Mucosa of rectum (tissue), 2 donors: ENCODE results near the gene MBD3L5.
"Not testable (repeated sequence)": the region's sequence is repeated elsewhere in the genome, so short reads cannot be mapped to it uniquely, and the experiment has no call there.

Source experiments
- H3K27ac ChIP-seq, 2 donors: one replicate each; pipeline ENCODE4 v1.7.0; 2013; ENCODE audit warnings: inconsistent platforms in 2 of 2, low read depth in 2 of 2, low read length in 2 of 2
- H3K27me3 ChIP-seq, 2 donors: one replicate each; pipeline ENCODE4 v1.7.0; 2013; ENCODE audit warnings: low read length in 2 of 2; ENCODE audit not compliant: control insufficient read depth in 2 of 2, insufficient read depth in 2 of 2
- H3K36me3 ChIP-seq, 2 donors: one replicate each; pipeline ENCODE4 v1.7.0; 2013; ENCODE audit warnings: low read length in 2 of 2; ENCODE audit not compliant: control insufficient read depth in 2 of 2, insufficient read depth in 2 of 2
- H3K4me1 ChIP-seq, 2 donors: one replicate each; pipeline ENCODE4 v1.7.0; 2013; ENCODE audit warnings: low read length in 2 of 2, mild to moderate bottlenecking in 1 of 2; ENCODE audit not compliant: control insufficient read depth in 2 of 2, insufficient read depth in 2 of 2
- H3K4me3 ChIP-seq, 2 donors: one replicate each; pipeline ENCODE4 v1.7.0; 2013; ENCODE audit warnings: low read length in 2 of 2
- H3K9ac ChIP-seq, 2 donors: one replicate each; pipeline ENCODE4 v1.7.0; 2013; ENCODE audit warnings: low read length in 2 of 2, low read depth in 1 of 2, mild to moderate bottlenecking in 1 of 2
- H3K9me3 ChIP-seq, 2 donors: one replicate each; pipeline ENCODE4 v1.7.0; 2013; ENCODE audit warnings: low read length in 2 of 2; ENCODE audit not compliant: control insufficient read depth in 2 of 2
- donor health status: healthy.
- donor health status: Normal muscosa, but diverticular disease.

MBD3L5 gene

DNA sequence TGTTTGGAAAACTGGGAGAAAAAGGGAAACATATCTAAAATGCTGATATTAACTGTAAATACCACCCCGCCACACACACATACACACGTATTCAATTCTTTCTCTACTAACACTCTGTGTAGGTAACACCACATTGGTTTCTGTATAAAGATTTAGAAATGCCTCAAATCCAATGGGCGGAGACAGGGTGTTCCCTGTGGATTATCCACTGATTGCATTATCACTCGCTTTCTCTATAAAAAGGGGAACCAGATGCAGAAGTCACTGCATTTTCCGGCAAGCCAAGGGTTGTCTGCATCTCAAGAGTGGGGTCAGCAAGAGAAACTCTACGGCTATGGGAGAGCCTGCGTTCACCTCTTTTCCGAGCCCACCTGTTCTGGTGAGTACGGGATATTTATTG, at the start of gene MBD3L5:
Gene MBD3L5 (plus strand): TSS at position 301 of the 400 bp plus-strand sequence. CDS start 34 bp downstream, at position 335.
- H3K27ac ChIP-seq, H3K9ac ChIP-seq, H3K4me3 ChIP-seq, H3K4me1 ChIP-seq, H3K27me3 ChIP-seq, H3K36me3 ChIP-seq, H3K9me3 ChIP-seq: not testable (repeated sequence)

DNA sequence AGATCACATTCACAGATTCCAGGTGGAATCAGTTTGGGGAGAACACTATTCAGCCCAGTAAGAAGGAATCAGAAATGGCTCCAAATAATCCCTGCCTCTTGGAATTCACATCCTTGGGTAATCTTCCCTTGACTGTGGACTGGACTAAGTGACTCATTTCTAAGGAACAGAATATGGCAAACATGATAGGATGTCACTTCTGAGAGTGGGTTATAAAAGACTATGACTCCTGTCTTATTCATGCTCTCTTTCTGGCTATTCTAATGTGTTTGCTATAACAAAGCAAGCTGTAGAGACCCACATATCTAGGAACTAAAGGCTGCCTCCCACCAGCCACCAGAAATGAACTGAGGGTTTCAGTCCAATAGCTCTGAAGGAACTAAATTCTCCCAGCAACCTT, 46.9 kb upstream of the MBD3L5 start:
- Histone ChIP-seq H3K4me1 (no peaks in the 10 kb centered on the region), H3K4me3 (no peak overlapping the region), H3K27ac (no peak overlapping the region), H3K9ac (no peak overlapping the region), H3K36me3 (no peaks in the 10 kb centered on the region), H3K27me3 (no peaks in the 10 kb centered on the region), H3K9me3 (peaks cover 0 to 5% of the 10 kb centered on the region in 2 donors)

DNA sequence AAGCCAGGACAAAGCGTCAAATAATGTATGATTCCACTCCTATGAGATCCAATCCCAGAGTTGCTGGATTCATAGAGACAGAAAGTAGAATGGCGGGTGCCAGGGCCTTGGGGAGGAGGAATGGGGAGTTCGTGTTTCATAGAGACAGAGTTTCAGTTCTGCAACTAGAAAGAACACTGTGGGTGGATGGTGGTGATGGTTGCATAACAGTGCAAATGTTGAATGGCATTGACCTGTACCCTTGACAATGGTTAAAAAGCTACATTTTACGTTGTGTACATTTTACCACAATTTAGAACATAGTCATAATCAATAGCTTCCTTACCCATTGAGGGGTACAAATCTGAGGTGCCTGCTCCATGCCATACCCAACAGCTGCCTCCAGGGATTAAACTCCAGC, 42.5 kb upstream of the MBD3L5 start:
- Histone ChIP-seq H3K36me3 (no peaks in the 10 kb centered on the region), H3K9ac (no peak overlapping the region), H3K4me3 (no peak overlapping the region), H3K27me3 (no peaks in the 10 kb centered on the region), H3K9me3 (peaks cover 0 to 5% of the 10 kb centered on the region in 2 donors), H3K4me1 (no peaks in the 10 kb centered on the region), H3K27ac (no peak overlapping the region)

DNA sequence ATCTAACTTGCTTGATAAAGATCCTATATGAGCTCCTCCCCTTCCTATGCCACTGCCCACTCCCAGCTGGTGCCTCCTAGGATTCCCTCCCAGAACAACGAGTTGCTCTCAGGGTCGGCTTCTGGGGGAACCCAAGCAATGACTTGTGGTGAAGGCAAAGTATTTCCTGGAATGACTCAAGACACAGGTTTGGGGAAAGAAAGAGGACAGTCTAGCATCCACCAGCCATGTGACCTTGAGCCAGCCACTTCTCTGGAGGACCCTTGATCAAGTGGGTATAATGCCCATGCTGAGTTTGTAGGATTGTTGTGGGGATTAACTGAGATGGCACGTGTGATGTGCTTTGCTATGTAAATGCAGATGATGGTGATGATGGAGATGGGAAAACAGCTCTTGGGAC, 42.1 kb upstream of the MBD3L5 start:
- Histone ChIP-seq H3K9ac (no peak overlapping the region), H3K9me3 (peaks cover 0 to 3% of the 10 kb centered on the region in 2 donors), H3K27me3 (no peaks in the 10 kb centered on the region), H3K27ac (no peak overlapping the region), H3K4me1 (no peaks in the 10 kb centered on the region), H3K4me3 (no peak overlapping the region), H3K36me3 (no peaks in the 10 kb centered on the region)

DNA sequence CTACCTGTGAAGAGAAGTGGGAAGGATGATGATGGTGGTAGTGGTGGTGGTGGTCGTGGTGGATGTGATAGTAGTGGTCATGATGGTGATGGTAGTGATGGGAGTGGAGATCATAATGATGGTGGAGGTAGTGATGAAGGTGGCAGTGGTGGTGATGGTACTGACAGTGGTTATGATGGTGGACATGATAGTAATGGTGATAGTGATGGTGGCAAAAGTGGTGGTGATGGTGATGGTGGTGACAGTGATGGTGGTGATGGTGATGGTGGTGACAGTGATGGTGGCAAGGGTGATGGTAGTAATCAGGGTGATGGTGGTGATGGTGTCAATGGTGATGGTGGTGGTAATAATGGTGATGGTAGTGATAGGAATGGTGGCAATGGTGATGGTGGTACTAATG, 35.3 kb upstream of the MBD3L5 start:
- Histone ChIP-seq H3K4me1 (no peaks in the 10 kb centered on the region), H3K9me3 (no peaks in the 10 kb centered on the region), H3K4me3 (no peak overlapping the region), H3K27ac (no peak overlapping the region), H3K9ac (no peak overlapping the region), H3K27me3 (no peaks in the 10 kb centered on the region), H3K36me3 (no peaks in the 10 kb centered on the region)

DNA sequence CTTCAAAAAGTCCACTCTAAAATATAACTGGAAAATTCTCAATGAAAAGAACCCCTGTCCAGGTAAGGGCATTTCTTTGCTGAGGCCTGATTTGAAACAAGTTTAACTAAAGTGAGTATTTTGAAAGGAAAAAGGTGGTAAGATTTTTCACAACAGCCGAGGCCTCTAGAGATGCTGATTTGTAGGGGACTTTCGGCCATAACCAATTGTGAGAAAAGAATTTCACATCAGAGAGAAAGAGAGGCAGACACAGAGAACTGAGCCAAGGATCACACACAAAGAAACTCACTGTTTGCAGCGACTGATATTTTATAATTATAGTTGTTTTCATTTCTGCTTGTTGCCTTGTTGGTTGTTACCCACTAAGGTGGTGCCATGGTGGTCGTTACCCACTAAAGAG, 33.6 kb upstream of the MBD3L5 start:
- H3K36me3 ChIP-seq, result no peaks in the 10 kb centered on the region
- no peak overlapping the region for H3K27ac ChIP-seq
- no peaks in the 10 kb centered on the region for H3K27me3 ChIP-seq
- no peaks in the 10 kb centered on the region for H3K9me3 ChIP-seq
- no peak overlapping the region for H3K9ac ChIP-seq
- peak overlapping the region in 1 of 2 donors; percentile 38 for H3K4me3 ChIP-seq
- H3K4me1 ChIP-seq, result no peaks in the 10 kb centered on the region

DNA sequence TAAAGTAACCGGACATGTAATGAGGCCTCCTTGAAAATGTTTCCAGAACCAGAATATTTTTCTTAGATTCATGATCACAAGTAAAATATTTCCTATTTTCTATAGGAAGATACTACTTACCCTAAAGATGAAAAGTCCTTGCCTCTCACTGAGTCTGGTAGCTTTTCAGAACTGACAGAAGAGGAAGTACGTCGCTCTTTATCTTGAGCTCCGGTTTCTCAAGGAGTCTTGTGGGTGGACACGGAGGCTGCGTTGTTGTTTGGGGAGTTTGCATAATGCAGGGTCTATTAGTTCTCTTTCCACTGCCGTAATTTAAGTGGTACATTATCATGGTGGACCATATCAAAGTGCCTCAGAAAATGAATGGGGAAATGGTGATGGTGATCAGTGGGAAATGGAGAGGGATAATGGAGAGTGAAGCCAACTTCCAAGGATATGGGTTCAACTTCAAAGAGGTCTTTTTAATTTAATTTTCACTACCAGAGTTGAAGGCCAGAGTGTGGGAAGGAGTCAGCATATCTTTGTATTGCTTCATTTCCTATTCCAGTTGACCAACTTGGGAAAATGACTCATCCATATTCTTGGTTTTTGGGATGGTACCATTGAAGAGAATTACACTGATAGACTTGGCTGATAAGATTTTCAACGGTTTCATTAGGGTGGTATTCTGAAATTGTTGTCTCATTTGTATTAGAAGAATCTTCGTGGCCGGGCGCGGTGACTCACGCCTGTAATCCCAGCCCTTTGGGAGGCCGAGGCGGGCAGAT, 32.5 kb upstream of the MBD3L5 start:
- no peaks in the 10 kb centered on the region for H3K27me3 ChIP-seq
- no peaks in the 10 kb centered on the region for H3K36me3 ChIP-seq
- H3K9ac ChIP-seq, result no peak overlapping the region
- no peaks in the 10 kb centered on the region for H3K4me1 ChIP-seq
- peak overlapping the region in 1 of 2 donors; percentile 38 for H3K4me3 ChIP-seq
- no peaks in the 10 kb centered on the region for H3K9me3 ChIP-seq
- H3K27ac ChIP-seq, result peak overlapping the region in 1 of 2 donors; percentile 32

DNA sequence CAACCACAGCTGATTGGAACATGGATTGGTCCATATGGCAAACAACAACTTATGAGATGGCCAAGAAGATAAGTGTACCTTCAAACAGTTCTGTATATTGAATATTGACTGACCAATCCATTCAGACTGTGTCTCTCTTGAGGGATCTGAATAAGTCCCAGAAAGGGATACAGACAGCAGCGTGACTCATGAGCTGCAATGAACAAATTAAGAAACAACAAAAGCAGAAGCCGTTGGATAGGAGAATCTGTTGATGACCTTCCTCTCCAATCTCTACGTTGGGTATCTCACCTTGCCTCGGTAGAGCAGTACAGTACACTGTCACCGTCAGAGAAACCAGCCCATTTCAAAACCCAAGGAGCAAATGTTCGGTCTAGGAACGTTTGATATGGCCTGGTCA, 30.4 kb upstream of the MBD3L5 start:
- Histone ChIP-seq H3K27ac (no peak overlapping the region), H3K27me3 (no peaks in the 10 kb centered on the region), H3K9ac (no peak overlapping the region), H3K9me3 (no peaks in the 10 kb centered on the region), H3K4me1 (no peaks in the 10 kb centered on the region), H3K36me3 (no peaks in the 10 kb centered on the region), H3K4me3 (no peak overlapping the region)

DNA sequence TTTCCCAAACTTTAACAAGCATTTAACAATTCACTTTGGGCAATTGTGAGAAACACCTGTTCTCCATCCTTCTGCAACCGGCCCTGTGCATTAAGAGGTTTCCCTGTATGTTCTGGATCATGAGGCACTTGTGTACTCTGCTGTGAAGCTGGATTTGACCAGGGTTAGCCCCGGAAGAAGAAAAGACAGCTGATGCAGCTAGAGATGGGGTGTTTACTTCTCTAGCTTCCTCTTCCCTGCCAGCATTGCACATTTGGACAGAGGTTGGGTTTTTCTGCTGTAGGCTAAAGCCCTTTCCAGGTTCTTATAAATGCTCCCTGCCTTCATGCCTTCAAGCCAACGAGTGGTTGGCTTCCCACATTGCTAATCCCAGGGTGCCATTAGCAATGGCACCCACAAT, 30.0 kb upstream of the MBD3L5 start:
- Histone ChIP-seq H3K27ac (no peak overlapping the region), H3K4me1 (no peaks in the 10 kb centered on the region), H3K9ac (no peak overlapping the region), H3K36me3 (no peaks in the 10 kb centered on the region), H3K9me3 (no peaks in the 10 kb centered on the region), H3K4me3 (no peak overlapping the region), H3K27me3 (no peaks in the 10 kb centered on the region)

DNA sequence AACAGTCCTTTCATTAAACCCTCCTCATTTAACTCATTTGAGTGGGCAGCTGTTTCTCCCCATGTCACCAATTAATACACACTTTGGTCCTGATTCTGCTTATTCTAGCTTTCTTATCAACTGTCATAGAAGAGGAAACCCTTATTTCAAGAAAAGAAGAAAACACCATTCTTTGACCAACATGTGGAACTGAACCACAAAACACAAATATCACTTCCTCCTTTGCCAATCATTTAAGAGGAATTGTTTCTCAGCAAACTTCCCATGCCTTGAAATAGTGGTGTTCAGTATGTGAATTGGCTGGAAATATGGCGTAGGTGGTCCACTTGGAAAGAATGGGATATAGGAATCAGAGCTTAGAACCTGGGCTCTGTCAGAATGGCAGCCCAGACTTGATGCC, 29.6 kb upstream of the MBD3L5 start:
- Histone ChIP-seq H3K27ac (peak overlapping the region in 1 of 2 donors; percentile 28), H3K27me3 (no peaks in the 10 kb centered on the region), H3K9me3 (no peaks in the 10 kb centered on the region), H3K4me3 (no peak overlapping the region), H3K36me3 (no peaks in the 10 kb centered on the region), H3K9ac (no peak overlapping the region), H3K4me1 (no peaks in the 10 kb centered on the region)
